Measurements from ENCODE around the gene HES5.

HES5 gene

GRCh38 chr1:2514863-2515762, 14.9 kb downstream of the HES5 start:
- Histone ChIP-seq H3K9me3 (ENCODE audit: insufficient read depth, low read length) (no peaks in the 10 kb centered on the region), H3K4me2 (ENCODE audit: low read length) (no peak overlapping the region), H3K27me3 (ENCODE audit: low read depth, low read length) (no peaks in the 10 kb centered on the region), H2AFZ (ENCODE audit: low read depth, low read length) (no peak overlapping the region), H3K79me2 (ENCODE audit: low read length) (no peaks in the 10 kb centered on the region), H3K4me1 (ENCODE audit: low read length) (no peaks in the 10 kb centered on the region), H4K20me1 (ENCODE audit: insufficient read depth, low read length) (no peaks in the 10 kb centered on the region), H3K36me3 (replicated peaks; ENCODE audit: low read depth, low read length) (peaks cover 25% of the 10 kb centered on the region), H3K27ac (ENCODE audit: low read length) (no peak overlapping the region), H3K4me3 (ENCODE audit: low read length) (no peak overlapping the region), H3K9ac (ENCODE audit: low read length) (no peak overlapping the region)
- TF ChIP-seq CTCF (IDR thresholded peaks at IDR 0.05; ENCODE audit: low read depth, low read length) (no peak), EZH2phosphoT487 (IDR thresholded peaks at IDR 0.05; ENCODE audit: low read depth) (no peak)

- H2AFZ ChIP-seq (ENCODE audit: low read depth, low read length) = no peak overlapping the region
- H4K20me1 ChIP-seq (ENCODE audit: insufficient read depth, low read length) = no peaks in the 10 kb centered on the region
- H3K4me2 ChIP-seq (ENCODE audit: low read length) = no peak overlapping the region
- no peaks in the 10 kb centered on the region for H3K27me3 ChIP-seq (ENCODE audit: low read depth, low read length)
- no peaks in the 10 kb centered on the region for H3K4me1 ChIP-seq (ENCODE audit: low read length)
- no peaks in the 10 kb centered on the region for H3K9me3 ChIP-seq (ENCODE audit: insufficient read depth, low read length)
- H3K9ac ChIP-seq (ENCODE audit: low read length) = no peak overlapping the region
- no peak overlapping the region for H3K4me3 ChIP-seq (ENCODE audit: low read length)
- H3K79me2 ChIP-seq (ENCODE audit: low read length) = no peaks in the 10 kb centered on the region
- TF ChIP-seq CTCF (IDR thresholded peaks at IDR 0.05; ENCODE audit: low read depth, low read length) (no peak), EZH2phosphoT487 (IDR thresholded peaks at IDR 0.05; ENCODE audit: low read depth) (no peak)
- peaks cover 29% of the 10 kb centered on the region for H3K36me3 ChIP-seq (replicated peaks; ENCODE audit: low read depth, low read length)
- H3K27ac ChIP-seq (ENCODE audit: low read length) = no peak overlapping the region
These were observed 16.0 kb downstream of the HES5 start for GRCh38 chr1:2513939-2514652.

- TF ChIP-seq EZH2phosphoT487 (IDR thresholded peaks at IDR 0.05; ENCODE audit: low read depth) = no peak
- Histone ChIP-seq H3K27ac (ENCODE audit: low read length) (no peak overlapping the region), H3K9ac (ENCODE audit: low read length) (no peak overlapping the region), H3K27me3 (ENCODE audit: low read depth, low read length) (no peaks in the 10 kb centered on the region), H3K36me3 (replicated peaks; ENCODE audit: low read depth, low read length) (peaks cover 25% of the 10 kb centered on the region), H3K4me2 (ENCODE audit: low read length) (no peak overlapping the region), H3K4me3 (ENCODE audit: low read length) (no peak overlapping the region), H4K20me1 (ENCODE audit: insufficient read depth, low read length) (no peaks in the 10 kb centered on the region), H3K9me3 (ENCODE audit: insufficient read depth, low read length) (no peaks in the 10 kb centered on the region), H3K4me1 (ENCODE audit: low read length) (no peaks in the 10 kb centered on the region), H3K79me2 (ENCODE audit: low read length) (no peaks in the 10 kb centered on the region), H2AFZ (ENCODE audit: low read depth, low read length) (no peak overlapping the region)
These were observed 17.1 kb downstream of the HES5 start for GRCh38 chr1:2512862-2513421.

GRCh38 chr1:2510366-2511155, 19.5 kb downstream of the HES5 start:
- no peak overlapping the region for H3K27ac ChIP-seq (ENCODE audit: low read length)
- no peak overlapping the region for H2AFZ ChIP-seq (ENCODE audit: low read depth, low read length)
- no peak overlapping the region for H3K9ac ChIP-seq (ENCODE audit: low read length)
- peaks cover 21% of the 10 kb centered on the region for H3K36me3 ChIP-seq (replicated peaks; ENCODE audit: low read depth, low read length)
- no peak overlapping the region for H3K4me3 ChIP-seq (ENCODE audit: low read length)
- H3K27me3 ChIP-seq (ENCODE audit: low read depth, low read length) = no peaks in the 10 kb centered on the region
- TF ChIP-seq EZH2phosphoT487 (IDR thresholded peaks at IDR 0.05; ENCODE audit: low read depth) = no peak
- no peak for TF ChIP-seq CTCF (IDR thresholded peaks at IDR 0.05; ENCODE audit: low read depth, low read length)
- H3K79me2 ChIP-seq (ENCODE audit: low read length) = no peaks in the 10 kb centered on the region
- no peak overlapping the region for H3K4me2 ChIP-seq (ENCODE audit: low read length)
- no peaks in the 10 kb centered on the region for H4K20me1 ChIP-seq (ENCODE audit: insufficient read depth, low read length)
- no peaks in the 10 kb centered on the region for H3K4me1 ChIP-seq (ENCODE audit: low read length)
- H3K9me3 ChIP-seq (ENCODE audit: insufficient read depth, low read length) = no peaks in the 10 kb centered on the region
